ENCODE measurements around the gene HMGCS1. TPM values are rescaled to one million over a fixed set of nuclear protein-coding genes. Genes with fewer than 3 reads are reported as not detected.
A peak's percentile ranks its signal among the peaks of the same experiment; 100 is the strongest.

The HMGCS1 gene
- total and polyA plus RNA-seq, 4 donors = 162 to 630 (median 458) TPM

DNA sequence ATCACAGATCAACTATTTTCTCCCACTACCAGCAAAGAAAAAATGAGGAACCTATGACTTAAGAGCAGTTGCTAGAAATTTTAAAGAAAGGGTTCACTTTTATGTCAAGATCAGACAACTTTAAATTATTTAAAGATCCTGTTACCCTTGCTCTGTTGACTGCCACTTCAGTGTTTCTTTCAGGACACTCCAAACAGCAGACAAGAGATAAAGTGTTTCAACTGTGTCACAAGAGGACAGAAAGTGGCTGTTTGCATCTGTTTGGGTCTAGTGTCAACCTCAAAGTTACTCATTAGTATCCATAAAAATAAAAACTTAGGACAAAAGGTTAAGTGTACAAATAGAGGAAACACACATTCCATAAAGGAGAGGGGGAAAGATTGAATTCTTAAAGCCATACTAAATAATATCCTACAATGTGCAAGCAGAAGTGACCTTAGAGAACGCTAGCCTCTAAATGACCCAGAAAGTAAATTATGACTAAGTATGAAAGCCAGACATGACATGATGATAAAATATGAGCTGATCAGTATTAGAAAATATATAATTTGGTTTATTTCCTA lies 24.9 kb downstream of the HMGCS1 start:
- Histone ChIP-seq H3K4me3 (ENCODE audit: low read depth, low read length) (no peak overlapping the region), H3K27ac (ENCODE audit: low read depth, low read length) (no peak overlapping the region), H3K27me3 (ENCODE audit: control insufficient read depth, insufficient read depth, low read length) (no peaks in the 10 kb centered on the region), H3K4me1 (ENCODE audit: control insufficient read depth, insufficient read depth, low read length) (no peaks in the 10 kb centered on the region), H3K36me3 (ENCODE audit: control insufficient read depth, insufficient read depth, low read length) (peaks cover 25% of the 10 kb centered on the region), H3K9me3 (ENCODE audit: control insufficient read depth, insufficient read depth, low read length) (no peaks in the 10 kb centered on the region)
- no CpG with 5 or more reads among the region's 1 CpG for WGBS (ENCODE audit: insufficient coverage)
- no peak for DNase-seq (ENCODE audit: low read depth in 4 of 6, low spot score in 6 of 6)

DNA sequence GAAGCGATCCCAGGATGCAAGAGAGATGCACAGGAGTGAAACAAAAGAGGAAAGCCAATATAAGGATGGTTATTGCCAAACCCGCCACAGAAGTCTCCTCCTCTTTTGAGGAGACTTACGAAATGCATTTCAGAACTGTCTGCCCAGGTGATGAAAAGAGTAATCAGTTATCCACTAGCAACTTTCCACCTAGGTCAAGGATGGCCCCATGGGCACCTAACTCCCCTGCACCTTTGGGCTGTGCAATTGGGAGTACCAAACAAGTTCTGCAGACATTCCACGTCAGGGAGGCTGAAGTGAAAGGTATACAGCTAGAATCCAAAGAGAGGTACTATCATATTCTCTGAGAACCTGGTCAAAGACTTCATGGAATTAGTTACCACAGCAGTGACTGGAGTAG lies 25.7 kb downstream of the HMGCS1 start:
- DNase-seq (ENCODE audit: low read depth in 4 of 6, low spot score in 6 of 6) = no peak
- no peaks in the 10 kb centered on the region for H3K4me1 ChIP-seq (ENCODE audit: control insufficient read depth, insufficient read depth, low read length)
- WGBS (ENCODE audit: insufficient coverage) = 100% methylated on average over 3 of the region's 4 CpGs

DNA sequence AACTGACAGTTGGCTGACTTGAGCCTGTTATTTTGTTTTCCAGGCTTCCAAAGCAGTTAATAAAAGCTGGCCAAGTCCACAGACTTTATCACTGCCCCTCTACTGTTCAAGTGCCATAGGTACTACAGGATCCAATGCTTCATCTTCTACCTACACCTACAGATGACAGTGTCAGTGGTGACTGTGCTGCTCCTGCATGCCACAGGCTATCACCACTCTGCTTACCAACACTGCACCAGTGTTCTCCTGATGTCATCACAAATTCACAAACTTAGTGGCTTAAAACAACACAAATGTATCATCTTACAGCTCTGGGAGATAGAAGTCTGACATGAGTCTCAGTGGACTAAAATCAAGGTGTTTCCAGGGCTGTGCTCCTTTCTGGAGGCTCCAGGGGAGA lies 26.6 kb downstream of the HMGCS1 start:
- Histone ChIP-seq H3K27ac (ENCODE audit: low read depth, low read length) (no peak overlapping the region), H3K4me3 (ENCODE audit: low read depth, low read length) (no peak overlapping the region), H3K9me3 (ENCODE audit: control insufficient read depth, insufficient read depth, low read length) (no peaks in the 10 kb centered on the region), H3K4me1 (ENCODE audit: control insufficient read depth, insufficient read depth, low read length) (no peaks in the 10 kb centered on the region), H3K27me3 (ENCODE audit: control insufficient read depth, insufficient read depth, low read length) (no peaks in the 10 kb centered on the region), H3K36me3 (ENCODE audit: control insufficient read depth, insufficient read depth, low read length) (peaks cover 17% of the 10 kb centered on the region)
- no peak for DNase-seq (ENCODE audit: low read depth in 4 of 6, low spot score in 6 of 6)

More for the DNA sequence above, 25.7 kb downstream of the HMGCS1 start:
- Histone ChIP-seq H3K4me3 (ENCODE audit: low read depth, low read length) (no peak overlapping the region), H3K27me3 (ENCODE audit: control insufficient read depth, insufficient read depth, low read length) (no peaks in the 10 kb centered on the region), H3K9me3 (ENCODE audit: control insufficient read depth, insufficient read depth, low read length) (no peaks in the 10 kb centered on the region), H3K27ac (ENCODE audit: low read depth, low read length) (no peak overlapping the region), H3K36me3 (ENCODE audit: control insufficient read depth, insufficient read depth, low read length) (peaks cover 25% of the 10 kb centered on the region)

DNA sequence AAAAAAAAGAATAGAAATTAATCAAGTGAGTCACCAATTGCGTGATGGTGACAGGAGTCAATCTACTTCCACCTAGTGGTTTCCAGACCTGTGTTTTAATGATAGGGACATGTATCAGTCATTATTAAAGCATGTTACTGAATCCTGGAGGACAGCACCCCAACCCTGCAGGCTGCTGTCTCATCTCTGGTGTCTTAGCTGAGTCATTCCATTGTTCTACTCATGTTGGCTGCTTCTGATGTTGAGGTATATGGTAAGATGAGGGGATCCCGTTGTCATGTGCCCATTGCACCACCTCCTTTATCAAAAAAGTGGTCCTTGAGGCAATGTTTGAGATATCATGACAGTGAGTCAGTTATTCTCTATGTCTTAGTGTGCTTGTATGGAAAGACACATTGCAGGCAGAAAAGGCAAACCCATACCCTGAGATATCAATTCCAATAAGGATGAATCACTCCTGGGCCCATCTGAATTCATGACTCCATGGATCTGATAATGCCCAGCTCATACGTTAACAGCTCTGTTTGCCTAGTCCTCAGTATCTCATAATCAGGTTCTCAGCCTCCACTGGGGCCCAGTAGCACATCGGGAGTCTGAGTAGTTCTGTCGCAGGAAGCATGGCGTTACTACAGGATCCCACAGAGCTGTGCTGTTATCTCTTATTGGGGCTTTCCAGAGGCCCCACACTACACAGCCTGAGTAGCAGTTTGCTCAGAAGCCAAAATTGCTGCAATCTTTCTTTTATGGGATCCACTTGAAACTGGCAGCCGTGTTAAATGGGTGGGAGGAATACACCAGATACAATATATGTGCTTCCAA lies 31.2 kb downstream of the HMGCS1 start:
- WGBS (ENCODE audit: insufficient coverage) = 90% methylated on average over 5 of the region's 7 CpGs
- H3K27me3 ChIP-seq (ENCODE audit: control insufficient read depth, insufficient read depth, low read length) = no peaks in the 10 kb centered on the region
- H3K4me3 ChIP-seq (ENCODE audit: low read depth, low read length) = no peak overlapping the region
- DNase-seq (ENCODE audit: low read depth in 4 of 6, low spot score in 6 of 6) = no peak
- no peak overlapping the region for H3K27ac ChIP-seq (ENCODE audit: low read depth, low read length)
- no peaks in the 10 kb centered on the region for H3K4me1 ChIP-seq (ENCODE audit: control insufficient read depth, insufficient read depth, low read length)
- H3K36me3 ChIP-seq (ENCODE audit: control insufficient read depth, insufficient read depth, low read length) = peaks cover 22% of the 10 kb centered on the region
- H3K9me3 ChIP-seq (ENCODE audit: control insufficient read depth, insufficient read depth, low read length) = no peaks in the 10 kb centered on the region

DNA sequence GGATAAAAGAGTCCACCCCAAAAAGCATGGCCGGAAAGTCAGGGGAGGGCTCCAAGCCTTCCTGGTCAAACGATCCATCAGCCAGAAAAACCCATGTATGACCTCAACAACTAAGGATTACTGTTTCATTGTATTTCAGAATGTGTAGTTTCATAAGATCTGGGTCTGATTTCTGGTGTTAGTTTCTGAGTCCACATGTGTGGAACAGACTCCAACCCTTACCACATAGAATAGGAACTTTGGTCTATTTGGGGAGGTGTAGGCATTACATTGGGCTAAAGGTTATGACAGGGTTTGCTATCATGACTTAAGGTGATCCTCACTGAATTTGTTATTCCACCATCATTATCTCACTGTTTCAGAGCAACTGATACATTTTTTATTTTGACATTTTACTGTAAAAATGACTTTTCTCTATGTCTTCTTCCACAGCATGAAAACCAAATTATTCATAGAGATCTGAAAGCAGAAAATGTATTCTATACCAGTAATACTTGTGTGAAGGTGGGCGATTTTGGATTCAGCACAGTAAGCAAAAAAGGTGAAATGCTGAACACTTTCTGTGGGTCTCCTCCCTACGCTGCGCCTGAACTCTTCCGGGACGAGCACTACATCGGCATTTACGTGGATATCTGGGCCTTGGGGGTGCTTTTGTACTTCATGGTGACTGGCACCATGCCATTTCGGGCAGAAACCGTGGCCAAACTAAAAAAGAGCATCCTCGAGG lies 33.5 kb downstream of the HMGCS1 start:
- H3K4me3 ChIP-seq (ENCODE audit: low read depth, low read length) = no peak overlapping the region
- no peak overlapping the region for H3K27ac ChIP-seq (ENCODE audit: low read depth, low read length)
- no peaks in the 10 kb centered on the region for H3K27me3 ChIP-seq (ENCODE audit: control insufficient read depth, insufficient read depth, low read length)
- 79% methylated on average over 10 of the region's 12 CpGs for WGBS (ENCODE audit: insufficient coverage)
- no peak for DNase-seq (ENCODE audit: low read depth in 4 of 6, low spot score in 6 of 6)
- H3K36me3 ChIP-seq (ENCODE audit: control insufficient read depth, insufficient read depth, low read length) = peaks cover 12% of the 10 kb centered on the region
- no peaks in the 10 kb centered on the region for H3K9me3 ChIP-seq (ENCODE audit: control insufficient read depth, insufficient read depth, low read length)
- H3K4me1 ChIP-seq (ENCODE audit: control insufficient read depth, insufficient read depth, low read length) = no peaks in the 10 kb centered on the region

DNA sequence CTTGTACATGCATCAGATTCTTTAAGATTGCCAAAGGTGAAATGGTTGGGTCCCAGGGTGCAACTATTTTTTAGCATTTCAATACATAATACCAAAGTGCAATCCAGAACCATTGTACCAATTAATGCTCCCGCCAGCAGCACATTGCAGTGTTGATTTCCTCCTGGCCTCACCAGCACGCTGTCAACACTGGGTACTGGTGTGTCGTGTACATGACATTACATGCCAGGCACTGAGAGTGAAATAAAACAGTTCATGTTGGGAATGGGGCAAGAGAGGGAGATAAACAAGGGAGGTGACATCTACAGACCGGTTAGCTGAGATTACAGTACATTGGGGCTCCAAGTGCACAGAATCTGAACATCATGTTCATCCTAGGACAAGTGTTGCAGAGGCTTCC lies 37.8 kb downstream of the HMGCS1 start:
- Histone ChIP-seq H3K9me3 (ENCODE audit: control insufficient read depth, insufficient read depth, low read length) (no peaks in the 10 kb centered on the region), H3K27ac (ENCODE audit: low read depth, low read length) (no peak overlapping the region), H3K4me3 (ENCODE audit: low read depth, low read length) (no peak overlapping the region), H3K4me1 (ENCODE audit: control insufficient read depth, insufficient read depth, low read length) (no peaks in the 10 kb centered on the region), H3K27me3 (ENCODE audit: control insufficient read depth, insufficient read depth, low read length) (no peaks in the 10 kb centered on the region), H3K36me3 (ENCODE audit: control insufficient read depth, insufficient read depth, low read length) (peaks cover 12% of the 10 kb centered on the region)
- 83% methylated on average over 3 of the region's 4 CpGs for WGBS (ENCODE audit: insufficient coverage)
- DNase-seq (ENCODE audit: low read depth in 4 of 6, low spot score in 6 of 6) = peak in 1 of 6 donors; percentile 22

DNA sequence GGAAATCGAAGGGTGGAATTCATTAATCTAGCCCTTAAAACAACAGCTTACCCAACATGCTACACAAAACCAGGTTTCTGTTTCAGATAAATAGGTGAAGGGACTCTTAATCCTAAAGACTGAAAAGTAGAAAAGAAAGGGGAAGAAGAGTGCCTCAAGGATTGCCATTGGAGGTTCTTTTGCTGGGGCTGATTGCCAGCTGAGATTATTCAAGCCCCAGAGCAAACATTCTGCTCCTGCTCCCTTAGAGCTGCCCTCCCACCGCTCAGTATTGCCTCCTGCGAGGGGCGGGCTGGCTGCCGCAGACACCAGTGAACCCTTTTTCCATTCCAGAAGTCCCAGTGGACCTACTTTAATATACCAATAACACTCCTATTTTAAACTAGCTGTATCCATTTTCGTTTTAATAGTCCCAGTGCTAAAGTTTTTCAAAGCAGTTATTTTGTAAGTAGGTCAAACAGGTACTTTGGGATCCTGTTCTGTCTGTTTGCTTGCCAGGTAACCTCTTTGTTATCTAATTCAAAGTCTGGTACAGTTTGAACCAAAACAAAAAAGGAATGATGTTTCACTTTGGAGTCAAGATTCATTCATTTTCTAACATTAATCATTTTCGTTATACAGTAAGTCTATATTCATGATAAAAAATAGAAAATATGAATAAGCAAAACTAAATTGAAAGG lies 38.6 kb downstream of the HMGCS1 start:
- H3K9me3 ChIP-seq (ENCODE audit: control insufficient read depth, insufficient read depth, low read length) = no peaks in the 10 kb centered on the region
- no peak overlapping the region for H3K27ac ChIP-seq (ENCODE audit: low read depth, low read length)
- H3K36me3 ChIP-seq (ENCODE audit: control insufficient read depth, insufficient read depth, low read length) = peaks cover 8% of the 10 kb centered on the region
- 21% methylated on average over 4 of the region's 7 CpGs for WGBS (ENCODE audit: insufficient coverage)
- peak in 4 of 6 donors; percentile 7 to 86 (median 13) for DNase-seq (ENCODE audit: low read depth in 4 of 6, low spot score in 6 of 6)
- no peak overlapping the region for H3K4me3 ChIP-seq (ENCODE audit: low read depth, low read length)
- no peaks in the 10 kb centered on the region for H3K4me1 ChIP-seq (ENCODE audit: control insufficient read depth, insufficient read depth, low read length)
- no peaks in the 10 kb centered on the region for H3K27me3 ChIP-seq (ENCODE audit: control insufficient read depth, insufficient read depth, low read length)

DNA sequence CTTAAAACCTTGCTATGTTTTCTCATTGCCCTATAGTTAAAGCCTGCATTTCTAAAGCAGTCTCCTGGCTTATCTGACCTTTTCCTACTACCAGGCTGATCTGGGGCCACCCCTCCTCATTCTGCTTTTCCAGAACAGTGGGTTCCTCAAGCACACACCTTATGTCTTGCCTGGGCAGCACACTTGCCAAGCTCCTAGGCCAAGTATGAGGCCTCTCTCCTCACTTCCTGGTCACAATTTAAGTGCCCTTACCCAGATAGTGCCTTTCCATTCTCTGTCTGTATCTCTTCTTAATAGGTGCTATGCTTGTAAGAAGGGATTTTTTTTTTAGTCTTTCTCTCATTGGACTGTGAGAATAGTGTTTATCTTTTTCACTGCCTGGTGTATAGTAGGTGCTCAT lies 39.7 kb downstream of the HMGCS1 start:
- H3K27me3 ChIP-seq (ENCODE audit: control insufficient read depth, insufficient read depth, low read length) = no peaks in the 10 kb centered on the region
- H3K27ac ChIP-seq (ENCODE audit: low read depth, low read length) = no peak overlapping the region
- H3K9me3 ChIP-seq (ENCODE audit: control insufficient read depth, insufficient read depth, low read length) = no peaks in the 10 kb centered on the region
- H3K4me1 ChIP-seq (ENCODE audit: control insufficient read depth, insufficient read depth, low read length) = no peaks in the 10 kb centered on the region
- no peak overlapping the region for H3K4me3 ChIP-seq (ENCODE audit: low read depth, low read length)
- DNase-seq (ENCODE audit: low read depth in 4 of 6, low spot score in 6 of 6) = no peak
- H3K36me3 ChIP-seq (ENCODE audit: control insufficient read depth, insufficient read depth, low read length) = peaks cover 5% of the 10 kb centered on the region

DNA sequence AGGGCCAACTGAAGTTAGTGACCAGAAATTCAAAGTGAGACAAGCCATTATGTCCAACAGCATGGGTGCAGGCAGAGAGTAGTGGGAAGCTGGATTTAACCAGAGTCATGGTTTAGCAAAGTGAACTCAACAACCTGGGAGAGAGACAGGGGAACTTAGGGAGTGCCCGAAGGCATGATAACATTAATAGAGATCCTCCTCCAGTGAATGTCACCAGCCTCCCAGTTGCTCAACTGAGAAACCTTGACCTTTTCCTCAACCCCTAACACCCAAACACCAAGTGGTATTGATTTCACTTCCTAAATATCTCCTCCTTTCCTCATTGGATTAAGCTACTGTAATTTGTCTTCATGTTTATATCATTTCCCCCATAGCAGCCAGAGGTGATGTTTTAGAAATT lies 42.6 kb downstream of the HMGCS1 start:
- Histone ChIP-seq H3K27me3 (ENCODE audit: control insufficient read depth, insufficient read depth, low read length) (no peaks in the 10 kb centered on the region), H3K4me1 (ENCODE audit: control insufficient read depth, insufficient read depth, low read length) (no peaks in the 10 kb centered on the region), H3K27ac (ENCODE audit: low read depth, low read length) (no peak overlapping the region), H3K4me3 (ENCODE audit: low read depth, low read length) (no peak overlapping the region), H3K36me3 (ENCODE audit: control insufficient read depth, insufficient read depth, low read length) (no peaks in the 10 kb centered on the region), H3K9me3 (ENCODE audit: control insufficient read depth, insufficient read depth, low read length) (peaks cover 3% of the 10 kb centered on the region)
- DNase-seq (ENCODE audit: low read depth in 4 of 6, low spot score in 6 of 6) = no peak
- WGBS (ENCODE audit: insufficient coverage) = no CpG with 5 or more reads among the region's 1 CpG

All from spinal cord (tissue), 10 donors.